HFFc6 (cell line): ENCODE data around the gene GRK2. TPM values are rescaled to one million over a fixed set of nuclear protein-coding genes. Genes with fewer than 3 reads are reported as not detected.

Experiments
- DNase-seq: peaks from one replicate; pipeline ENCODE4 v3.0.0-alpha.2; 2018
- H3K27ac Mint-ChIP-seq: 2 replicates; pipeline ENCODE4 v1.8.0; 2020; ENCODE audit warnings: mild to moderate bottlenecking, mixed read lengths
- H3K27me3 Mint-ChIP-seq: 2 replicates; pipeline ENCODE4 v1.8.0; 2021; ENCODE audit warnings: mild to moderate bottlenecking, moderate library complexity, mixed read lengths; ENCODE audit not compliant: insufficient read depth
- H3K36me3 Mint-ChIP-seq: 2 replicates; pipeline ENCODE4 v1.8.0; 2021; ENCODE audit warnings: low read depth, mixed read lengths
- H3K4me1 Mint-ChIP-seq: 2 replicates; pipeline ENCODE4 v1.8.0; 2020; ENCODE audit warnings: low read depth, mixed read lengths
- H3K4me3 Mint-ChIP-seq: 2 replicates; pipeline ENCODE4 v1.8.0; 2020; ENCODE audit warnings: mild to moderate bottlenecking, moderate library complexity, mixed read lengths
- H3K9me3 Mint-ChIP-seq: 2 replicates; pipeline ENCODE4 v1.8.0; 2020; ENCODE audit warnings: mild to moderate bottlenecking, mixed read lengths
- CTCF ChIP-seq: fragments of 200-600 bp; sonication (generic); IDR thresholded peaks from 2 replicates; pipeline ENCODE4 v1.5.0; 2021; ENCODE audit warnings: antibody characterized with exemption, mild to moderate bottlenecking
- total RNA-seq, 6 experiments: library from RNA; stranded (reverse); fragmentation: NEBNext Ultra II Directional; extraction: Animal tissue kit (Norgen Biotek cat#: 25700); gene quantifications; 2 replicates in 1 of 6; 3 replicates in 5 of 6; pipeline ENCODE4 v1.2.3, GENCODE V29; 2021

GRK2 gene
- total RNA-seq, 6 experiments from 2014 or later = 26.2 to 35.5 (median 32.1) TPM

- Mint-ChIP-seq H3K27ac (no peak overlapping the region), H3K9me3 (no peaks in the 10 kb centered on the region), H3K36me3 (peaks cover 4% of the 10 kb centered on the region; the same call in 1 of the 2 replicates), H3K27me3 (no peaks in the 10 kb centered on the region), H3K4me1 (peaks cover 17% of the 10 kb centered on the region), H3K4me3 (no peak overlapping the region)
- no peak for TF ChIP-seq CTCF
- DNase-seq = no peak
Observed at GRCh38 chr11:67280341-67280787, 14.1 kb downstream of the GRK2 start.

GRCh38 chr11:67280788-67281551 lies 14.7 kb downstream of the GRK2 start:
- no peaks in the 10 kb centered on the region for H3K27me3 Mint-ChIP-seq
- H3K4me3 Mint-ChIP-seq = no peak overlapping the region
- no peak for TF ChIP-seq CTCF
- no peaks in the 10 kb centered on the region for H3K9me3 Mint-ChIP-seq
- DNase-seq = no peak
- peaks cover 17% of the 10 kb centered on the region for H3K4me1 Mint-ChIP-seq
- H3K36me3 Mint-ChIP-seq = peaks cover 4% of the 10 kb centered on the region; the same call in 1 of the 2 replicates
- H3K27ac Mint-ChIP-seq = no peak overlapping the region

- H3K36me3 Mint-ChIP-seq = peaks cover 4% of the 10 kb centered on the region; the same call in 1 of the 2 replicates
- H3K4me1 Mint-ChIP-seq = peaks cover 13% of the 10 kb centered on the region
- no peaks in the 10 kb centered on the region for H3K9me3 Mint-ChIP-seq
- no peak overlapping the region for H3K27ac Mint-ChIP-seq
- DNase-seq = no peak
- no peaks in the 10 kb centered on the region for H3K27me3 Mint-ChIP-seq
- no peak overlapping the region for H3K4me3 Mint-ChIP-seq
- 0 out of 2 replicates have a peak, but pooled peaks have one; percentile 11 for TF ChIP-seq CTCF
Observed at GRCh38 chr11:67281552-67282150, 15.4 kb downstream of the GRK2 start.

- H3K36me3 Mint-ChIP-seq = peaks cover 7% of the 10 kb centered on the region; the same call in 1 of the 2 replicates
- no peak overlapping the region for H3K27ac Mint-ChIP-seq
- peaks cover 10% of the 10 kb centered on the region for H3K4me1 Mint-ChIP-seq
- H3K4me3 Mint-ChIP-seq = no peak overlapping the region
- no peaks in the 10 kb centered on the region for H3K9me3 Mint-ChIP-seq
- no peak for DNase-seq
- H3K27me3 Mint-ChIP-seq = peaks cover 2% of the 10 kb centered on the region; the same call in 1 of the 2 replicates
- TF ChIP-seq CTCF = no peak
Observed at GRCh38 chr11:67282155-67282875, 16.0 kb downstream of the GRK2 start.

- DNase-seq = no peak
- Mint-ChIP-seq H3K27me3 (peaks cover 2% of the 10 kb centered on the region), H3K36me3 (peaks cover 7% of the 10 kb centered on the region; the same call in 1 of the 2 replicates), H3K4me1 (peaks cover 10% of the 10 kb centered on the region), H3K4me3 (no peak overlapping the region), H3K27ac (no peak overlapping the region), H3K9me3 (no peaks in the 10 kb centered on the region)
- no peak for TF ChIP-seq CTCF
Observed at GRCh38 chr11:67282876-67283371, 16.7 kb downstream of the GRK2 start.
